GM13977 (cell line): ENCODE results near the gene CEP170B.
"Not testable (repeated sequence)": the region's sequence is repeated elsewhere in the genome, so short reads cannot be mapped to it uniquely, and the experiment has no call there.

Experiments
- DNase-seq: peaks from one replicate; pipeline ENCODE4 v3.0.0; 2012; ENCODE audit warnings: low spot score
- in situ Hi-C: fragments of 300-500 bp; cut with MboI; formaldehyde crosslinking; loops from one replicate; pipeline ENCODE4 v1.12.0; 2022; ENCODE audit warnings: low sequenced_read_pairs, low pct_unique_long_range_greater_than_20kb, mixed read lengths, inconsistent platforms; ENCODE audit not compliant: unreplicated experiment
- TF ChIP-seq, protein P1 (sequence below): IDR thresholded peaks from 2 replicates; pipeline ENCODE4 v1.5.1; 2012; ENCODE audit warnings: mild to moderate bottlenecking, control low read depth; ENCODE audit not compliant: insufficient read depth; ENCODE audit errors: extremely low read depth, missing control alignments

CEP170B gene

DNA sequence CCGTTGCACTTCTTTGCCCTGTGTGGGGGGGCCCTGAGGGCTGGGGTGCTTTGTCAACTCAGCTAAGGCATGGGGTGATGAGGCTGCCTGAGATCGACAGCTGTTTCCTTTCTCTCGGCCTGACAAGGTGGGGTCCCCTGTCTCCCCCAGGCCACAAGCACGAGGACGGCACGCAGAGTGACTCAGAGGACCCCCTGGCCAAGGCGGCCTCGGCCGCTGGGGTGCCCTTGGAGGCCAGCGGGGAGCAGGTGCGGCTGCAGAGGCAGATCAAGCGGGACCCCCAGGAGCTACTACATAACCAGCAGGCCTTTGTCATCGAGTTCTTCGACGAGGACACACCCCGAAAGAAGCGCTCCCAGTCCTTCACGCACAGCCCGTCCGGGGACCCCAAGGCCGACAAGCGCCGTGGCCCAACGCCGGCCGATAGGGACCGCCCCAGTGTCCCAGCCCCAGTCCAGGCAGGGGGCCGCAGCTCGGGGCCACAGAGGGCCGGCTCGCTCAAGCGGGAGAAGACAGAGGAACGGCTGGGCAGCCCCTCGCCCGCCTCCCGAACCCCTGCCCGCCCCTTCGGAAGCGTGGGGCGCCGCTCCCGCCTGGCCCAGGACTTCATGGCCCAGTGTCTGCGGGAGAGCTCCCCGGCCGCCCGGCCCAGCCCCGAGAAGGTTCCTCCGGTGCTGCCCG is 18.8 kb downstream of the CEP170B start:
- no peak for DNase-seq
- in situ Hi-C loops: no loop called here
- TF ChIP-seq, protein P1, sequence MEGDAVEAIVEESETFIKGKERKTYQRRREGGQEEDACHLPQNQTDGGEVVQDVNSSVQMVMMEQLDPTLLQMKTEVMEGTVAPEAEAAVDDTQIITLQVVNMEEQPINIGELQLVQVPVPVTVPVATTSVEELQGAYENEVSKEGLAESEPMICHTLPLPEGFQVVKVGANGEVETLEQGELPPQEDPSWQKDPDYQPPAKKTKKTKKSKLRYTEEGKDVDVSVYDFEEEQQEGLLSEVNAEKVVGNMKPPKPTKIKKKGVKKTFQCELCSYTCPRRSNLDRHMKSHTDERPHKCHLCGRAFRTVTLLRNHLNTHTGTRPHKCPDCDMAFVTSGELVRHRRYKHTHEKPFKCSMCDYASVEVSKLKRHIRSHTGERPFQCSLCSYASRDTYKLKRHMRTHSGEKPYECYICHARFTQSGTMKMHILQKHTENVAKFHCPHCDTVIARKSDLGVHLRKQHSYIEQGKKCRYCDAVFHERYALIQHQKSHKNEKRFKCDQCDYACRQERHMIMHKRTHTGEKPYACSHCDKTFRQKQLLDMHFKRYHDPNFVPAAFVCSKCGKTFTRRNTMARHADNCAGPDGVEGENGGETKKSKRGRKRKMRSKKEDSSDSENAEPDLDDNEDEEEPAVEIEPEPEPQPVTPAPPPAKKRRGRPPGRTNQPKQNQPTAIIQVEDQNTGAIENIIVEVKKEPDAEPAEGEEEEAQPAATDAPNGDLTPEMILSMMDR: no peak

DNA sequence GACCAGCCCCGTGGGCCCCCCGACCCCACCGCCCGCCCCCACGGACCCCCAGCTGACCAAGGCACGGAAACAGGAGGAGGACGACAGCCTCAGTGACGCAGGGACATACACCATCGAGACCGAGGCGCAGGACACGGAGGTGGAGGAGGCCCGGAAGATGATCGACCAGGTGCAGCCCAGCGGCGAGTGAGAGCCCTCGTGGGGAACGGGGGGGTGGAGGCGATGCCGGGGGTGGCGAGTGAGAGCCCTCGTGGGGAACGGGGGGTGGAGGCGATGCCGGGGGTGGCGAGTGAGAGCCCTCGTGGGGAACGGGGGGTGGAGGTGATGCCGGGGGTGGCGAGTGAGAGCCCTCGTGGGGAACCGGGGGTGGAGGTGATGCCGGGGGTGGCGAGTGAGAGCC is 19.3 kb downstream of the CEP170B start:
- DNase-seq, in situ Hi-C loops: not testable (repeated sequence)

DNA sequence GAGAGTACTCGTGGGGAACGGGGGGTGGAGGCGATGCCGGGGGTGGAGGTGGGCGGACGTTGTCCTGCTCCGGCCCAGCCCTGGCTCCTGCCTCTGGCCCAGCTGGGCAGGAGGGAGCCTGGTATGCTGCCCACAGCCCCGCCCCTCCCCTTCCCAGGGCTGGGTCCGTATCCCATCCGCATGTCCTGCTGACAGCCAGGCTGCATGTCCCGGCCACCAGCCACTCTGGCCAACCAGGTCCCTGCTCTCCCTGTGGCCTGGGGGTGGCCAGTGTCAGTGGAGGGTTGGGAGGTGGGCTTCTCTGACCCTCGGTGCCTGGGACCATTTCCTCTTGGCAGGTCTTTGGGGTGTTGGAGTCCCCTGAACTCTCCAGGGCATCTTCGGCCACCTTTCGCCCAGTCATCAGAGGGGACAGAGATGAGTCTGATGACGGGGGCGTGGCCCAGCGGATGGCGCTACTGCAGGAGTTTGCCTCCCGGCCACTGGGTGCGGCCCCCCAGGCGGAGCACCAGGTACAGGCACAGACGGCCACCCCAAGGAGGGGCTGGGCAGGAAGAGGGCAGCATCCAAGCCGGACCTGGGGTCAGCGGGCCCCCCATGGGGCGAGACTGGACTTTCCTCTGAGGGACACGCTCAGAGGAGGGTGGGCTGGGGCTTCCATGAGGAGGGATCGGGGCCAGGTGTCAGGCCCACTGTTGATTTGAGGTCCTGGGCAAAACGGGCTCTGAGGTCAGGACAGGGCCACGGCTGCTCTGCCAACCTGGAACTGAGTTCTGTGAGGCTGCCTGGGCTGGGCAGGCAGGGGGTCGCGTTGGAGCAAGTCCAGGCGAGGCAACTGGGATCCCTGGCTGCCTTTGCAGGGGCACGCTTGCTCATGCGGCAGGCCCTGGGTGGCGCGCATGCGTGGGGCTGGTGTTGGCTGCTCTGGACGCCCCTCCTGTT is 20.2 kb downstream of the CEP170B start:
- TF ChIP-seq, protein P1: no peak
- in situ Hi-C loops: no loop called here
- no peak for DNase-seq

DNA sequence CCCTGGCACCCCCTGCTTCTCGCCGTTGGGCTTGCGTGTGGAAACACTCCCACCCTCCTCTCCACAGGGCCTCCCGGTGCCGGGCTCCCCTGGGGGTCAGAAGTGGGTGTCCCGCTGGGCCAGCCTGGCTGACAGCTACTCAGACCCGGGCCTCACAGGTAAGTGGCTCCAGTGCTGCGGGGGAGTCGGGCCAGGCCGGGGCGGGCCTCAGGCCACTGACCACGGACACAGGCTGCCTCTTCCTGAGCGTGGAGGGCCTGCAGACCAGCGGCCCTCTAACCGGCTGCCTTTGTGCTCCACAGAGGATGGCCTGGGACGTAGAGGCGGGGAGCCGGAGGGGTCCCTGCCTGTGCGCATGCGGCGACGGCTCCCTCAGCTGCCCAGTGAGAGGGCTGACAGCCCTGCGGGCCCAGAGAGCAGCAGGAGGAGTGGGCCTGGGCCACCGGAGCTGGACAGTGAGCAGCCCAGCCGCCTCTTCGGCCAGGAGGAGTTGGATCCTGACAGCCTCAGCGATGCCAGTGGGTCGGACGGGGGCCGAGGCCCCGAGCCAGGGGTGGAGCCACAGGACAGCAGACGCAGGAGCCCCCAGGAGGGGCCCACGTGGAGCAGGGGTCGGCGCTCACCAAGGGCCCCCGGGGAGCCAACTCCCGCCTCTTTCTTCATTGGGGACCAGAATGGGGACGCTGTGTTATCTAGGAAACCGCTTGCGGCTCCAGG is 21.1 kb downstream of the CEP170B start:
- in situ Hi-C loops: no loop called here
- TF ChIP-seq, protein P1: no peak
- DNase-seq: no peak

DNA sequence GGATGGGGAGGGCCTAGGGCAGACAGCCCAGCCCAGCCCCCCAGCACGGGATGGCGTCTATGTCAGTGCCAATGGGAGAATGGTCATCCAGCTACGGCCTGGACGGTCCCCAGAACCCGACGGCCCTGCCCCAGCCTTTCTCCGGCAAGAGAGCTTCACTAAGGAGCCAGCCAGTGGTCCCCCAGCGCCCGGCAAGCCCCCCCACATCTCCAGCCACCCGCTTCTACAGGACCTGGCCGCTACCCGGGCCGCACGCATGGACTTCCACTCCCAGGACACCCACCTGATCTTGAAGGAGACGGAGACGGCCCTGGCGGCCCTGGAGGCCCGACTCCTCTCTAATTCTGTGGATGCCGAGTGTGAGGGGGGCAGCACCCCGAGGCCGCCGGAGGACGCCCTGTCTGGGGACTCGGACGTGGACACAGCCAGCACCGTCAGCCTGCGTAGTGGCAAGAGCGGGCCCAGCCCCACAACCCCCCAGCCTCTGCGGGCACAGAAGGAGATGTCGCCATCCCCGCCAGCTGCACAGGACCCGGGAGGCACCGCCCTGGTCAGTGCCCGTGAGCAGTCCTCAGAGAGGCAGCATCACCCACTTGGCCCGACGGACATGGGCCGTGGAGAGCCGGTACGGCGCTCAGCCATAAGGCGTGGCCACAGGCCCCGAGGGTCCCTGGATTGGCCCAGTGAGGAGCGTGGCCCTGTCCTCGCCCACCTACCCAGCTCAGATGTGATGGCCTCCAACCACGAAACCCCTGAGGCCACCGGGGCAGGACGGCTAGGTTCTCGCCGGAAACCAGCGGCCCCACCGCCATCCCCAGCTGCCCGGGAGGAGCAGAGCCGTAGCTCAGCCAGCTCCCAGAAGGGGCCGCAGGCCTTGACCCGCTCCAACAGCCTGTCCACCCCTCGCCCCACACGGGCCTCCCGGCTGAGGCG is 21.9 kb downstream of the CEP170B start:
- in situ Hi-C loops: no loop called here
- TF ChIP-seq, protein P1: no peak
- no peak for DNase-seq

DNA sequence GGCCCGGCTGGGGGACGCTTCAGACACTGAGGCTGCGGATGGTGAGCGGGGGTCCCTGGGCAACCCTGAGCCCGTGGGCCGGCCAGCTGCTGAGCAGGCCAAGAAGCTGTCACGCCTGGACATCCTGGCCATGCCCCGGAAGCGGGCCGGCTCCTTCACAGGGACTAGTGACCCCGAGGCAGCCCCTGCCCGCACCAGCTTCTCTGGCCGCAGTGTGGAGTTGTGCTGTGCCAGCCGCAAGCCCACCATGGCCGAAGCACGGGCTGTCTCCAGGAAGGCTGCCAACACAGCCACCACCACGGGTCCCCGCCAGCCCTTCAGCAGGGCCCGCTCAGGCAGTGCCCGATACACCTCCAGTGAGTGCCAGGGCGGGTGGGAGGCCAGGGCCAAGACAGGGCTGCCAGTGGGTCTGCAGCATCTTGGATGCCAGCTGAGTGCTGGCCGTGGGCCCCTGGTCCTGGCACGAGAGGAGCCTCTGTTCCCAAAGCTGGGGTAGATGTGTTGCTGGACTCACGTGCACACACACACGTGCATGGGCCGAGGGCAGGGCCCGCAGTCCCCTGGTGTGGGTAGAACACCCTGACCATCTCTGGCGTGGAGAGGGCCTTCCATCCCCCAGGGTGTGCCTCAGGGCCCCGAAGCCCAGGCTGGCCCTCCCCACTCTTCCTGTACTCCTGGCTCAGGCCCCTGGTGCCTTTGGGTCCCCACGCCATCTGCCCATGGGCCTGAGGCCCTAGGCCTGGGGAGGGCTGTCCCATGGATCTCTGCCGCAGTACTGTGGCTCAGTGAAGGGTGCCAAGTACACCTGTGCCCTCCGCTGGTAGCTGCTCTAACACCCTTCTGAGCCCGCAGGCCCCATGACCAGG is 22.8 kb downstream of the CEP170B start:
- TF ChIP-seq, protein P1: no peak

More for the DNA sequence above, 22.8 kb downstream of the CEP170B start:
- in situ Hi-C loops: no loop called here
- no peak for DNase-seq
